Measurements from ENCODE around the gene SHISA7.

- TF ChIP-seq CTCF (IDR thresholded peaks at IDR 0.05; ENCODE audit: low read depth, low read length, missing input control) (no peak), TAF1 (conservative IDR thresholded peaks at IDR 0.05) (no peak), YY1 (IDR thresholded peaks at IDR 0.05) (no peak), SP1 (IDR thresholded peaks at IDR 0.05) (no peak), GABPA (IDR thresholded peaks at IDR 0.05 in 1 of 2, conservative IDR thresholded peaks at IDR 0.05 in 1 of 2) (no peak), FOXA1 (IDR thresholded peaks at IDR 0.05) (no peak), ATF3 (IDR thresholded peaks at IDR 0.05) (no peak)
Observed at GRCh38 chr19:55451163-55451964, 8.3 kb upstream of the SHISA7 start.
